ENCODE measurements around the gene ZNF587B.
A peak's percentile ranks its signal among the peaks of the same experiment; 100 is the strongest.
"Not testable (repeated sequence)": the region's sequence is repeated elsewhere in the genome, so short reads cannot be mapped to it uniquely, and the experiment has no call there.

Gene ZNF587B

GRCh38 chr19:57830071-57830602, at the start of gene ZNF587B:
Gene ZNF587B, plus strand, starts transcription at chr19:57830299. Its CDS starts 230 bp downstream, at chr19:57830529.
- H3K9me3 Mint-ChIP-seq, result no peaks in the 10 kb centered on the region
- peaks cover 5% of the 10 kb centered on the region for H3K4me1 Mint-ChIP-seq (ENCODE audit: low read depth)
- H3K4me3 Mint-ChIP-seq, result no peak within 1 kb of the TSS
- peaks cover 39% of the 10 kb centered on the region for H3K36me3 Mint-ChIP-seq (ENCODE audit: low read depth)
- no peak within 1 kb of the TSS for H3K27ac Mint-ChIP-seq
- H3K27me3 Mint-ChIP-seq (ENCODE audit: low read depth), result no peaks in the 10 kb centered on the region

DNA sequence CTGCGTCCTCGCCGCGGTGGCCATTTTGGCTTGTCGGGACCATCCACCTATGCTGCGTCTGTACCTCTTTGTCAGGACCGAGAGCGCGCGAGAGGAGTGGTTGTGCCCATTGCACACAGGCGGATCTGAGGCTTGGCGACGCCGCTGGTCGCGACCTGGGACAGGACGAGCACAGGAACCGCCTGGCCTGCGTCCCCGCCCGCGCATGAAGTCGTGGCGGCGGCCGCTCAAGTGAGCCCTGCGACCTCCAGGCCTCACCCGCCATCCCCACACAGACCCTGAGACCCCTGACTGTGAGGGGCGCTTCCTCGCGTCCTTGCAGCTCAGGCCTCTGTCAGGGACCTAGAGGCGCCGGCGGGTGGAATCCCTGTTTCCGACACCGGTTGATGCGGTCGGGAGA, 43.8 kb upstream of the ZNF587B start:
- Mint-ChIP-seq H3K27me3 (ENCODE audit: low read depth) (no peaks in the 10 kb centered on the region), H3K9me3 (peaks cover 51% of the 10 kb centered on the region), H3K27ac (no peak overlapping the region), H3K36me3 (ENCODE audit: low read depth) (peaks cover 59% of the 10 kb centered on the region), H3K4me1 (ENCODE audit: low read depth) (peaks cover 10% of the 10 kb centered on the region), H3K4me3 (no peak overlapping the region)

DNA sequence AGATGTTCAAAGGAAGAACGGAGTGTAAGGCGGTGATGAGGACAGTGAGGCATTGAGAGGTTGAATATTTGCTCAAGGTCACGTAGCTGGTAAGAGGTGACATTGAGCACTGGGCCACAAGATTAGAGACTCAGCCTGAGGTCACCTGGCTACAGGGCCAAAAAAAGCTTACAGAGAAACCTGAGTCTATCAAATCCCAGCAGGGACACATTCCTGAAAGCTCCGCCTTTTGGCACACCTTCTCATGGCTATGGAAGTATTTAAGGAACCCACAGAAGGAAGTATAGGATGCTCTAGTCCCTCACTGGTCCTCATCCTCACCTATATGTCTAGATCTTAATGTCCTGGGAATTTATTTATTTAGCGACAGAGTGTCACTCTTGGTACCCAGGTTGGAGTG, 43.2 kb upstream of the ZNF587B start:
- Mint-ChIP-seq H3K9me3 (peaks cover 56% of the 10 kb centered on the region), H3K27me3 (ENCODE audit: low read depth) (no peaks in the 10 kb centered on the region), H3K27ac (no peak overlapping the region), H3K4me3 (no peak overlapping the region), H3K36me3 (ENCODE audit: low read depth) (peaks cover 60% of the 10 kb centered on the region), H3K4me1 (ENCODE audit: low read depth) (peaks cover 10% of the 10 kb centered on the region)

DNA sequence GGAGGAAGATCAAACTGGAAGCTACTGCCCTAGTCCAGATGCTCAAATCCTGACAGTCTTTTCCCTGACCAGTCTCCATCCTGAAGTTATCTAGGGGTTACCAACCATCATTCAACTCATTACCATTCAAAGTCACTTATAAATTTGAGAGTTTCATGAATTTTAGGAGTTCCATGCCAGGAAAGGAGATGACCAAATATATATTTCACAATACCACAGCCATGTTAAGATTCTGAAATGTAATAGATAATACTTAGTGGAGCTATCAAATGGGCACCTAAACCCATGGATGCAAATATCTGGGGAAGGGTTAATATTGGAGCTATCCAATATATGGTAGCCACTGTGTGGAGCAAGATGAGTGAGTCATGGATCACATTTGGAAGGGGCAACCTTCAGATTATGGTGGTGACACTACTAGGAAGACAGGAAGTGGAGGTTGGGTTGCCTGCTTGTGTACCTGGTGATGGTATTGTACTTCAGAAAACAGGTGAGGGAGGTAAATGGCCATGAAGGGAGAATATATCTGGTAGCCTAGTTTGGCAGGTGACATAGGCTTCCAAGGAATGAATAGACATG, 41.9 kb upstream of the ZNF587B start:
- peaks cover 56% of the 10 kb centered on the region for H3K9me3 Mint-ChIP-seq

DNA sequence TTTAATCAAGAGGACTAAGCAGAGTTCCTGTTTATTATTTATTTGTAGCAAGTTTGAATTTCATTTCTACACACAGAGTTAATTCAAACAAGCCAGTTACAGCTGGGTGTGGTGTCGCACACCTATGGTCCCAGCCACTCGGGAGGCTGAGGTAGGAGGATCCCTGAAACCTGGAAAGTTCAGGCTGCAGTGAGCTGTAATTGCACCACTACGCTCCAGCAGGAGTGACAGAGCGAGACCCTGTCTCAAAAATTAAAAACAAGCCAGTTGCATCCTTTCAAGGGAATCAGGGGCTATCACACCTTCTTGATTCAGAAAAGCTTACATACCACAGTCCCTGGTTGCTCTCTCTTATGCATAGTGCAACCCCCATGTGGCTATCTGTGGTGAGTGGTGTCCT, 40.8 kb upstream of the ZNF587B start:
- Mint-ChIP-seq H3K4me1 (ENCODE audit: low read depth) (peaks cover 10% of the 10 kb centered on the region), H3K36me3 (ENCODE audit: low read depth) (peaks cover 67% of the 10 kb centered on the region), H3K4me3 (no peak overlapping the region), H3K27me3 (ENCODE audit: low read depth) (no peaks in the 10 kb centered on the region), H3K27ac (no peak overlapping the region), H3K9me3 (peaks cover 56% of the 10 kb centered on the region)

More for the DNA sequence above, 41.9 kb upstream of the ZNF587B start:
- Mint-ChIP-seq H3K27me3 (ENCODE audit: low read depth) (no peaks in the 10 kb centered on the region), H3K4me3 (no peak overlapping the region), H3K27ac (no peak overlapping the region), H3K4me1 (ENCODE audit: low read depth) (peaks cover 10% of the 10 kb centered on the region), H3K36me3 (ENCODE audit: low read depth) (peaks cover 61% of the 10 kb centered on the region)

DNA sequence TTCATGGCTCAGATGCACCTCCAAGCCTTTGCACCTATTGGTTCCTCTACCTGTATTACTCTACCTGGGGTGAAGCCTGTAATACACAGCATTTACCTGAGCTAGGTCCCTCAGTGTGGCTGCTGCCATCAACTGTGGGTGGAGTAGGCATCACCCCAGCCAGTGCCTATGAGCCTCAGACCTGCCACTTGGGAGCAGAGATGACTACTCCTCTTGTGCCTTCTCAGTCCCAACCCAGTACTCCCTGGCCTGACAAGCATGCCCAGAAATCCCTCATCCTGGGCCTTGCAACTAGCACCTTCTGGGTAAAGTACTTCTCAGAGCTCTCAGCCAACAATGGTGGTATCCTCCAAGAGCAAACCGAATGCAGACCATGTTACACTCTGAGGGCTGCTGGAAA, 33.5 kb upstream of the ZNF587B start:
- not testable (repeated sequence) for H3K27ac Mint-ChIP-seq; H3K4me3 Mint-ChIP-seq; H3K4me1 Mint-ChIP-seq (ENCODE audit: low read depth); H3K27me3 Mint-ChIP-seq (ENCODE audit: low read depth)
- H3K36me3 Mint-ChIP-seq (ENCODE audit: low read depth), result peaks cover 49% of the 10 kb centered on the region
- H3K9me3 Mint-ChIP-seq, result peaks cover 18% of the 10 kb centered on the region

GRCh38 chr19:57800696-57801095, 29.4 kb upstream of the ZNF587B start:
- Mint-ChIP-seq H3K36me3 (ENCODE audit: low read depth) (peaks cover 46% of the 10 kb centered on the region), H3K4me1 (ENCODE audit: low read depth) (peaks cover 19% of the 10 kb centered on the region), H3K27ac (no peak overlapping the region)

DNA sequence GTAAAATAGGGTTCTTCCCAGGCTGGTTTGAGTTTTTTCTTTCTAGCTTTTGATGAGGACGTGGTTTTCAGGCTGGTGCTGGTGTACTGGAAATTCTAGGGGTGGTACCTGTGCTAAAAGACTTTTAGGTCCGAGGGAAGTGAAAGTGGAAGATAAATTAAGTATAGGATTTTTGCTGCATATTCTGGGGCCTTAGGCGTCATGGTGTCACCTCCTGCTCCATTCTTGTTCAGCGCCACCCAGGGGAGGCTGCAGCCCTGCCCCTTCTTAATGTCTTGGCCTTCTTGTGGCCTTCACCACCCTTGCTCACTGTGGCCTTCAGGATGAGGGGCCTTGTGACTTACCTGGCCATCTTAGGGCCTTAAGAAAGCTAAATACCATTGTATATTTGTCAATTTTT, 27.8 kb upstream of the ZNF587B start:
- no peak overlapping the region for H3K27ac Mint-ChIP-seq
- no peaks in the 10 kb centered on the region for H3K27me3 Mint-ChIP-seq (ENCODE audit: low read depth)
- H3K4me1 Mint-ChIP-seq (ENCODE audit: low read depth), result peaks cover 19% of the 10 kb centered on the region
- no peak overlapping the region for H3K4me3 Mint-ChIP-seq
- H3K9me3 Mint-ChIP-seq, result no peaks in the 10 kb centered on the region
- H3K36me3 Mint-ChIP-seq (ENCODE audit: low read depth), result peaks cover 44% of the 10 kb centered on the region

More at GRCh38 chr19:57800696-57801095, 29.4 kb upstream of the ZNF587B start:
- H3K4me3 Mint-ChIP-seq, result no peak overlapping the region
- H3K27me3 Mint-ChIP-seq (ENCODE audit: low read depth), result no peaks in the 10 kb centered on the region
- H3K9me3 Mint-ChIP-seq, result peaks cover 1% of the 10 kb centered on the region

GRCh38 chr19:57803265-57803593, 26.9 kb upstream of the ZNF587B start:
- H3K27me3 Mint-ChIP-seq (ENCODE audit: low read depth), result no peaks in the 10 kb centered on the region
- peak overlapping the region; percentile 73 for H3K4me3 Mint-ChIP-seq
- peaks cover 19% of the 10 kb centered on the region for H3K4me1 Mint-ChIP-seq (ENCODE audit: low read depth)
- peaks cover 51% of the 10 kb centered on the region for H3K36me3 Mint-ChIP-seq (ENCODE audit: low read depth)
- peak overlapping the region; percentile 50 for H3K27ac Mint-ChIP-seq
- H3K9me3 Mint-ChIP-seq, result no peaks in the 10 kb centered on the region

- Mint-ChIP-seq H3K36me3 (ENCODE audit: low read depth) (peaks cover 56% of the 10 kb centered on the region), H3K9me3 (no peaks in the 10 kb centered on the region), H3K4me1 (ENCODE audit: low read depth) (peaks cover 19% of the 10 kb centered on the region), H3K4me3 (peak overlapping the region; percentile 73), H3K27ac (peak overlapping the region; percentile 50), H3K27me3 (ENCODE audit: low read depth) (no peaks in the 10 kb centered on the region)
Observed at GRCh38 chr19:57803594-57804325, 26.3 kb upstream of the ZNF587B start.

GRCh38 chr19:57807541-57807940, 22.6 kb upstream of the ZNF587B start:
- H3K4me3 Mint-ChIP-seq, result no peak overlapping the region
- peaks cover 58% of the 10 kb centered on the region for H3K36me3 Mint-ChIP-seq (ENCODE audit: low read depth)
- peaks cover 17% of the 10 kb centered on the region for H3K4me1 Mint-ChIP-seq (ENCODE audit: low read depth)
- no peaks in the 10 kb centered on the region for H3K9me3 Mint-ChIP-seq
- H3K27ac Mint-ChIP-seq, result no peak overlapping the region
- H3K27me3 Mint-ChIP-seq (ENCODE audit: low read depth), result no peaks in the 10 kb centered on the region

GRCh38 chr19:57810410-57811295, 19.4 kb upstream of the ZNF587B start:
- H3K9me3 Mint-ChIP-seq; H3K27ac Mint-ChIP-seq; H3K27me3 Mint-ChIP-seq (ENCODE audit: low read depth); H3K4me3 Mint-ChIP-seq: not testable (repeated sequence)
- Mint-ChIP-seq H3K4me1 (ENCODE audit: low read depth) (peaks cover 28% of the 10 kb centered on the region), H3K36me3 (ENCODE audit: low read depth) (peaks cover 41% of the 10 kb centered on the region)

GRCh38 chr19:57812226-57812625, 17.9 kb upstream of the ZNF587B start:
- no peaks in the 10 kb centered on the region for H3K27me3 Mint-ChIP-seq (ENCODE audit: low read depth)
- H3K36me3 Mint-ChIP-seq (ENCODE audit: low read depth), result peaks cover 32% of the 10 kb centered on the region
- H3K9me3 Mint-ChIP-seq, result no peaks in the 10 kb centered on the region
- H3K27ac Mint-ChIP-seq, result peak overlapping the region; percentile 43
- H3K4me1 Mint-ChIP-seq (ENCODE audit: low read depth), result peaks cover 31% of the 10 kb centered on the region
- H3K4me3 Mint-ChIP-seq, result peak overlapping the region; percentile 51

GRCh38 chr19:57812975-57813820, 16.9 kb upstream of the ZNF587B start:
- Mint-ChIP-seq H3K4me1 (ENCODE audit: low read depth) (peaks cover 31% of the 10 kb centered on the region), H3K36me3 (ENCODE audit: low read depth) (peaks cover 25% of the 10 kb centered on the region), H3K4me3 (peak overlapping the region; percentile 75)

More at GRCh38 chr19:57812975-57813820, 16.9 kb upstream of the ZNF587B start:
- H3K27me3 Mint-ChIP-seq (ENCODE audit: low read depth); H3K9me3 Mint-ChIP-seq: not testable (repeated sequence)
- H3K27ac Mint-ChIP-seq, result peak overlapping the region; percentile 75

Measured in T-helper 1 cell treated with Interleukin-12 subunit alpha and Interleukin-12 subunit beta and Interleukin-4 antibody, amounts not matched to agents 30 μg/mL and 1 μg/mL, for 36 hours (primary cell).